Neural crest cell (in vitro differentiated cells): ENCODE data around the gene SCN3B. TPM values are rescaled to one million over a fixed set of nuclear protein-coding genes. Genes with fewer than 3 reads are reported as not detected.

ENCODE experiments used
- DNase-seq: peaks from one replicate; pipeline ENCODE4 v3.0.0; 2021; ENCODE audit warnings: low read depth, mixed read lengths, low spot score
- H3K27ac Mint-ChIP-seq: one replicate; pipeline ENCODE4 v1.8.0; 2021; ENCODE audit warnings: mild to moderate bottlenecking, mixed read lengths; ENCODE audit not compliant: unreplicated experiment
- H3K27me3 Mint-ChIP-seq: 2 replicates; pipeline ENCODE4 v1.8.0; 2021; ENCODE audit warnings: low read depth, mild to moderate bottlenecking, mixed read lengths
- H3K36me3 Mint-ChIP-seq: 2 replicates; pipeline ENCODE4 v1.8.0; 2021; ENCODE audit warnings: low read depth, mild to moderate bottlenecking, mixed read lengths
- H3K4me1 Mint-ChIP-seq: 2 replicates; pipeline ENCODE4 v1.8.0; 2021; ENCODE audit warnings: mixed read lengths
- H3K4me3 Mint-ChIP-seq: one replicate; pipeline ENCODE4 v1.8.0; 2021; ENCODE audit warnings: mild to moderate bottlenecking, mixed read lengths
- H3K9me3 Mint-ChIP-seq: 2 replicates; pipeline ENCODE4 v1.8.0; 2021; ENCODE audit warnings: mixed read lengths
- long read RNA-seq: library from polyadenylated mRNA; unstranded; transcript quantifications from one replicate; pipeline ENCODE4 v2.0.0, GENCODE V29; 2020
- total RNA-seq: library from RNA; stranded (reverse); gene quantifications from 2 replicates; pipeline ENCODE4 v1.2.1, GENCODE V29; 2021
- TF ChIP-seq, protein P1 (sequence below): fragments of 200-600 bp; sonication (generic); conservative IDR thresholded peaks from 2 replicates; pipeline ENCODE4 v1.5.0; 2021; ENCODE audit warnings: antibody characterized with exemption, mild to moderate bottlenecking

The SCN3B gene, protein sequence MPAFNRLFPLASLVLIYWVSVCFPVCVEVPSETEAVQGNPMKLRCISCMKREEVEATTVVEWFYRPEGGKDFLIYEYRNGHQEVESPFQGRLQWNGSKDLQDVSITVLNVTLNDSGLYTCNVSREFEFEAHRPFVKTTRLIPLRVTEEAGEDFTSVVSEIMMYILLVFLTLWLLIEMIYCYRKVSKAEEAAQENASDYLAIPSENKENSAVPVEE
- 3.6 and 3.8 TPM in 2 replicates for total RNA-seq
- long read RNA-seq = 0 reads

DNA sequence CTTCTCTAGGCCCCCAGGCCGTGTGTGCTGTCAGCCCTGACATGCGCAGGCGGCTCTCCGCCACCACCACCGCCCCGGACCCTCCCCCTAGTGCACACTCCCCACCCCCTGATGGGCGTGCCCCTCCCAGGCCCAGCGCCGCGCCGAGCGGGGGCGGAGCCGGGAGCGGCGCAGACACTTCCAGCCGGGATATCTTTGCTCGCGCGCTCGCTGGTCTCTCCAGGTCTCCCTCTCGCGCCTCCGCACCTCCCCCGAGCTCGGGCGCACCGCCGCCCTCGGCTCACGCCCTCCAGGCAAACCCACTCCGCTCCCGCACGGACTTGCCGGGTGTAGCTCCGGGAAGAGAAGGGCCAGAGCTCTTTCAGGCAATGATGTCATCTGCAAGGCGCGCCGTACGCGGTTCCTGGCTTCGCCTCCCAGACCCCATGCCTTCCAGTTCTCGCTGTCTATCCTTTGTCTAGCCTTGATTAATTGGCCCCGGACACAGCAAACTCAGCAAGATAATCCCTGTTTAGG, at the start of gene SCN3B:
Gene SCN3B, minus strand, starts transcription at position 59 of the 516 bp plus-strand sequence. CDS start 823 bp downstream, outside the sequence.
- H3K27ac Mint-ChIP-seq = peak within 1 kb of the TSS; percentile 39
- peaks cover 83% of the 10 kb centered on the region for H3K27me3 Mint-ChIP-seq
- no peaks in the 10 kb centered on the region for H3K9me3 Mint-ChIP-seq
- peaks cover 15% of the 10 kb centered on the region for H3K4me1 Mint-ChIP-seq
- peak; percentile 68 for DNase-seq
- peak within 1 kb of the TSS; percentile 86 for H3K4me3 Mint-ChIP-seq
- TF ChIP-seq, protein P1, sequence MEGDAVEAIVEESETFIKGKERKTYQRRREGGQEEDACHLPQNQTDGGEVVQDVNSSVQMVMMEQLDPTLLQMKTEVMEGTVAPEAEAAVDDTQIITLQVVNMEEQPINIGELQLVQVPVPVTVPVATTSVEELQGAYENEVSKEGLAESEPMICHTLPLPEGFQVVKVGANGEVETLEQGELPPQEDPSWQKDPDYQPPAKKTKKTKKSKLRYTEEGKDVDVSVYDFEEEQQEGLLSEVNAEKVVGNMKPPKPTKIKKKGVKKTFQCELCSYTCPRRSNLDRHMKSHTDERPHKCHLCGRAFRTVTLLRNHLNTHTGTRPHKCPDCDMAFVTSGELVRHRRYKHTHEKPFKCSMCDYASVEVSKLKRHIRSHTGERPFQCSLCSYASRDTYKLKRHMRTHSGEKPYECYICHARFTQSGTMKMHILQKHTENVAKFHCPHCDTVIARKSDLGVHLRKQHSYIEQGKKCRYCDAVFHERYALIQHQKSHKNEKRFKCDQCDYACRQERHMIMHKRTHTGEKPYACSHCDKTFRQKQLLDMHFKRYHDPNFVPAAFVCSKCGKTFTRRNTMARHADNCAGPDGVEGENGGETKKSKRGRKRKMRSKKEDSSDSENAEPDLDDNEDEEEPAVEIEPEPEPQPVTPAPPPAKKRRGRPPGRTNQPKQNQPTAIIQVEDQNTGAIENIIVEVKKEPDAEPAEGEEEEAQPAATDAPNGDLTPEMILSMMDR = no peak
- H3K36me3 Mint-ChIP-seq = peaks cover 3% of the 10 kb centered on the region

DNA sequence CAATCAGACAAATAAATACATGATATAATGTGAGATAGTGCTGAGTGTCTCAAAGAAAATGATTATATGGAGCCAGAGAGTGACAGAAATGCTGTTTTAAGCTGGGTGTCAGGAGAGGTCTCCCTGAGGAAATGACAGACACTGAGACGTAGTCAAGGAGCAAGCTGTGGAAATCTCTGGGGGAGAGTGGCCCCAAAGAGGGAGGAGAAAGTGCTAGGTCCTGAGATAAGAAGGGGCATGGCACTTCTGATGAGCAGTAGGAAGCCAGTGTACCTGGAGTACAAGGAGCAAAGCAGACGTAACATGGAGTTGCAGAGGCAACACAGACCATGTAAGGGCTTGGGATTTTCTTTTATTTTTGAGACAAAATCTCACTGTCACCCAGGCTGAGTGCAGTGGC, 48.3 kb upstream of the SCN3B start:
- Mint-ChIP-seq H3K36me3 (no peaks in the 10 kb centered on the region), H3K27me3 (peaks cover 3% of the 10 kb centered on the region), H3K4me3 (no peak overlapping the region), H3K27ac (no peak overlapping the region), H3K9me3 (no peaks in the 10 kb centered on the region), H3K4me1 (no peaks in the 10 kb centered on the region)
- TF ChIP-seq, protein P1 = no peak
- no peak for DNase-seq

DNA sequence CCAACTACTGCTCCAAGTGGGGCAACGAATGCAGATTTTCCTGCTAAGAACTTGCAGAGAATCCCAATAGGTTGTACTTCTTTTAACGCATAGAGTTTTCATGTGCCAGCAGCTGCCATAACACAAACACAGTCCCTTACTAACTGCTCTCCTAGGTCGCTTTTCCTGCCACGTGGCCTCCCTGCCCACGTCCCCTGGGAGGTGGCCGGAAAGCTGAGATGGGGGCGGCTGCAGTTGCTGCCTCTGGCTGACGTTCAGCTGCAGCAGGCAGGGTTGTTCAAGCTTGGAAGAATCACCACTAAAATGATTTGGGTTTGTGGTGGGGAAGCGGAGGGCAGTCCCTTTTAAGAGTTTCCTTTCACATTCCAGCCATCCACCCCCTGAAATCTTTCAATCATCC, 47.7 kb upstream of the SCN3B start:
- Mint-ChIP-seq H3K9me3 (no peaks in the 10 kb centered on the region), H3K4me1 (no peaks in the 10 kb centered on the region), H3K27ac (no peak overlapping the region), H3K4me3 (no peak overlapping the region), H3K36me3 (no peaks in the 10 kb centered on the region), H3K27me3 (peaks cover 3% of the 10 kb centered on the region)
- no peak for DNase-seq
- TF ChIP-seq, protein P1 = no peak

DNA sequence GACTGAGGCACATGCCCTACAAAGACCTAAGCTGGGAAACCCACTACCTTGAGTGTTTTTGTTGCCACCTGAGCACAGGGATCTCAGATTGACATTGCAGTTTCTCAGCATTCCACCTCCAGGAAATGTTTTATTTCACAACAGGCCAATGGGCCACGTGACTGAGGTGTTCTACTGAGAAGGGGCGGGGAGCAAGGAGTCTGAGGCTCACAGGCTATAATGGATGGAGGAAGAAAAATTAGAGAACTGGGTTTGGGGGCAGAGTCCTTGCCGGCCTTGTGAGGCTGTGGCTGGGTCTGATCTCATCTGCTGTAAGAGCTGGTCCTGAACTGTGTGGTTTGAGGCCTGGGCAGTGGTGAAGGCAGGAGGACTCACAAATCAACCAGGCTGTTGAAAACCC, 46.3 kb upstream of the SCN3B start:
- Mint-ChIP-seq H3K4me1 (no peaks in the 10 kb centered on the region), H3K4me3 (no peak overlapping the region), H3K27me3 (peaks cover 3% of the 10 kb centered on the region), H3K36me3 (no peaks in the 10 kb centered on the region), H3K27ac (no peak overlapping the region), H3K9me3 (no peaks in the 10 kb centered on the region)
- no peak for DNase-seq
- TF ChIP-seq, protein P1 = no peak

DNA sequence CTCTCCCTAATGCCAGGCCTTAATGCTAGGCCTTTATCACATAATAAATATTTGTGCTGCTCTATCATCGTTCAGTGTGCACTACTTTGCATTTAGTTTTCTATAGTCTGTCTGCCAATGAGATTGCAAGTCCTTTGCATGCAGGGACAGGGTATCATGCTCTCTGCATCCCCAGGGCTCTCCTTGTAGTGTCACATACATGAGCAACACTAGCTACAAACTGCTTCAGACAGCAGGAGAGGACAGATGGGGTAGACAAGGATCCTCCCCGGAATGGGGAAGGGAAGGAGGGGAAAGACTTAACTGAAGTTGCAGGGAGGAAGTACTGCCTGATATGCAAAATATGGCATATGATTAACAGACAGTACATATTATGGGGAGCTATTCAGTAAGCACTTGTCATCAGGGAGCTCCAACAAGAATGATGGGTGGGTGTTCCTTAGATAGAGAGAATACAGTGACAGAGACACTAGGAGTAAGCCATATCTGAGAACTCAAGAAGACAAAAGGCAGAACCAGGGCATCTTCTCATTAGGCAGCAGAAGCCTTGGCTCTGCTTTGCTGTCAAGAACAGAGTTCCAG, 44.2 kb upstream of the SCN3B start:
- Mint-ChIP-seq H3K36me3 (no peaks in the 10 kb centered on the region), H3K27me3 (peaks cover 5% of the 10 kb centered on the region), H3K4me1 (no peaks in the 10 kb centered on the region), H3K4me3 (no peak overlapping the region), H3K27ac (no peak overlapping the region), H3K9me3 (no peaks in the 10 kb centered on the region)
- DNase-seq = no peak
- TF ChIP-seq, protein P1 = no peak
